Nephron (organoid): ENCODE results near the gene CCDC102B.

ENCODE experiments used
- H3K27ac Mint-ChIP-seq, 3 experiments: 2 replicates each; pipeline ENCODE4 v1.8.0; 2020; ENCODE audit warnings: mixed read lengths in 3 of 3, mild to moderate bottlenecking in 2 of 3, moderate library complexity in 1 of 3
- H3K27me3 Mint-ChIP-seq: 2 replicates; pipeline ENCODE4 v1.8.0; 2021; ENCODE audit warnings: low read depth, mild to moderate bottlenecking, moderate library complexity, mixed read lengths
- H3K36me3 Mint-ChIP-seq: 2 replicates; pipeline ENCODE4 v1.8.0; 2020; ENCODE audit warnings: low read depth, mixed read lengths
- H3K4me1 Mint-ChIP-seq: 2 replicates; pipeline ENCODE4 v1.8.0; 2020; ENCODE audit warnings: mixed read lengths
- H3K4me3 Mint-ChIP-seq, 3 experiments: 2 replicates each; pipeline ENCODE4 v1.8.0; 2020; ENCODE audit warnings: mild to moderate bottlenecking in 3 of 3, mixed read lengths in 3 of 3, moderate library complexity in 2 of 3
- H3K9me3 Mint-ChIP-seq: 2 replicates; pipeline ENCODE4 v1.8.0; 2020; ENCODE audit warnings: mixed read lengths
- CTCF ChIP-seq, 3 experiments: fragments of 200-600 bp; sonication (generic); IDR thresholded peaks; one replicate each; pipeline ENCODE4 v1.5.0; 2021; ENCODE audit warnings: antibody characterized with exemption in 3 of 3; ENCODE audit not compliant: unreplicated experiment in 3 of 3

Gene CCDC102B

DNA sequence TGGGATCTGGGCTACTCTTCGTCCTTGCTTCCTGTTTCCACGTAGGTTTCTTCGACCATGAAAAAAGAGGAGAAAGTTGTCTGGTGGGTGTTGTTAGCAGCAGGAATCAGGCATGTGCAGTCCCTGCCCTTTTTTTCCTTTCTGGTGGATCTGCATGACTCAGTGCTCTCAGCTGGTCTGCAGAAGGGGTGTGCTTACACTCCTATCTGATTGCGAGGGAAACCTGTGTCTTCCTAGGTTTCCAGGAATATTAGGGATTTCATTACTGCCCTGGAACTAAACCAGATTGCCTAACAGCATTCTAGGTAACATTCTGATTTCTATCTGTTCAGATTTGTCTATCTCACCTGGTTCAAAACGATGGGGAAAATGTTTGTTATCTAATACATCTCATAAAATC lies 174.3 kb downstream of the CCDC102B start:
- H3K4me1 Mint-ChIP-seq: no peaks in the 10 kb centered on the region
- H3K4me3 Mint-ChIP-seq: no peak overlapping the region
- no peak overlapping the region for H3K27ac Mint-ChIP-seq
- no peaks in the 10 kb centered on the region for H3K9me3 Mint-ChIP-seq
- no peaks in the 10 kb centered on the region for H3K36me3 Mint-ChIP-seq
- H3K27me3 Mint-ChIP-seq: no peaks in the 10 kb centered on the region
- no peak for TF ChIP-seq CTCF (IDR thresholded peaks at IDR 0.05; ENCODE audit: unreplicated experiment in 3 of 3)

DNA sequence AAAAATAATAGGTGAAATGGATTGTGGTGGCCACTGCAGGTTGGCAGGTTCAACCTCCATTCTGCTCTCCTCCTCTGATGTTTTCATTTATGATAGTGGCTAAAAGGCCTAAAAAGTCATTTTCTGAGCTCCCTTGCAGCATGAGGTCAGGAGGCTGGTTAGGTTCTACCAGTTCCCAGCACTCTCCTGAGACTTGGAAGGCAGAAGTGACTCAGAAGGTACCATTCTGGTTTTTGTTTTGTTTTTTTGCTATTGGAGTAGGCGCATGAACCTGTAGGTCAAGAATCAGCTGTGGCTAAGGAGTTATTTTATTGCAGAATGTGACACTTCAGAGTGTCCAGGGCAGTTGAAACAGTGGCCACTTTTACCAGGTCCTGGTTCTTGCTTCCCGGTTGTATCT lies 181.9 kb downstream of the CCDC102B start:
- H3K9me3 Mint-ChIP-seq: no peaks in the 10 kb centered on the region
- H3K27me3 Mint-ChIP-seq: no peaks in the 10 kb centered on the region
- H3K36me3 Mint-ChIP-seq: no peaks in the 10 kb centered on the region
- no peak overlapping the region for H3K4me3 Mint-ChIP-seq
- H3K27ac Mint-ChIP-seq: no peak overlapping the region
- TF ChIP-seq CTCF (IDR thresholded peaks at IDR 0.05; ENCODE audit: unreplicated experiment in 3 of 3): no peak
- no peaks in the 10 kb centered on the region for H3K4me1 Mint-ChIP-seq

- no peaks in the 10 kb centered on the region for H3K4me1 Mint-ChIP-seq
Measured at GRCh38 chr18:68983126-68983525, 185.2 kb downstream of the CCDC102B start.

DNA sequence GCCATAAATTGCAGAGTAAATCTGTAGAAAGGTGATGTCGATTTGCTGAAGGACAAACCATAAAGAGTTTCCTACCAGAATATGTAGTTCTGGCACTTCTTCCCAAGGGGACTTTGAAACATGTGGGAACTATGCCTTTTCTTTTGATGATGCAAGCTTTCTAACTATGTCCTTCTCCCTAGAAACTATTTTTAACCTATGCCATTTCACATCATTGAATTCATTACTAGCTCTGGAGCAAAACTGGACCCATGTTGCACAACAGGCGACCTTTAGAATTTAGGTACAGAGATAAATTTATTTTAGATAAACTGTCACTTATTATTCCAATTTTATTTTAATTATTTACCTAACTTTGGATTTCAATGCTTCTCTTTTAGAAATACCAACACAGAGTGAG lies 186.5 kb downstream of the CCDC102B start:
- H3K4me3 Mint-ChIP-seq: no peak overlapping the region

More at GRCh38 chr18:68983126-68983525, 185.2 kb downstream of the CCDC102B start:
- no peak overlapping the region for H3K4me3 Mint-ChIP-seq
- no peak for TF ChIP-seq CTCF (IDR thresholded peaks at IDR 0.05; ENCODE audit: unreplicated experiment in 3 of 3)
- no peaks in the 10 kb centered on the region for H3K36me3 Mint-ChIP-seq
- H3K27me3 Mint-ChIP-seq: no peaks in the 10 kb centered on the region
- no peak overlapping the region for H3K27ac Mint-ChIP-seq
- peaks cover 15% of the 10 kb centered on the region for H3K9me3 Mint-ChIP-seq

DNA sequence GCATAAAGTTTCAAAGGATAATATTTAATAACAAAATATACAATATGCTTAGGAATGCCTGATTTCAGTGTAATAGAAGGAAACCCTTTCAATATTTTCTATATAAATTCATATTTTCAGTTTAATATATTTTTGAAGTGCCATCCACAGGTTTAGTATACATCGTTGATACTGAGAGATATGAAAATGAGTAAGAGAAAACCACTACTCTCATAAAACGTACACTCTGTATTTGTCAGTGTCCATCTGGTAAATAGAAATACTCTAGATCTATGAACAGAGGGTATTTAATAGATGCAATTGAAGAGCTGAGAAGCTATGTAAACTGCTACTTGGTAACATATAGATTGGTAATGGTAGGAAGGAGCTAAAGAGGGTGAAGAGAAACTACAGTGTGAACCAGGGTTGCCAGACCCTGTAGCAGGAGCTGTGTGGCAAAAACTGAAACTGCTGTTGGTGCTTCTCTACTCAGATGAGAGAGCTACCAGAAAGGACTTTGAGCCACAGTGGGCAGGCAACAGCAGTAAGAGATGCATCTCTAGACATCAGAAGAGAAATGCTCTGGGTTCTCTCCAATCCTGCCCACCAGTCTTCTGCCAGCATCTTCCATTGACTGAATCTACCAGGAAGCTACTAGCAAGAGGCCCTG lies 187.4 kb downstream of the CCDC102B start:
- H3K9me3 Mint-ChIP-seq: peaks cover 20% of the 10 kb centered on the region
- H3K4me3 Mint-ChIP-seq: no peak overlapping the region
- H3K27me3 Mint-ChIP-seq: no peaks in the 10 kb centered on the region
- no peak for TF ChIP-seq CTCF (IDR thresholded peaks at IDR 0.05; ENCODE audit: unreplicated experiment in 3 of 3)
- H3K27ac Mint-ChIP-seq: no peak overlapping the region
- H3K36me3 Mint-ChIP-seq: no peaks in the 10 kb centered on the region
- no peaks in the 10 kb centered on the region for H3K4me1 Mint-ChIP-seq

More for the DNA sequence above, 186.5 kb downstream of the CCDC102B start:
- no peaks in the 10 kb centered on the region for H3K27me3 Mint-ChIP-seq
- no peaks in the 10 kb centered on the region for H3K4me1 Mint-ChIP-seq
- H3K9me3 Mint-ChIP-seq: peaks cover 18% of the 10 kb centered on the region
- TF ChIP-seq CTCF (IDR thresholded peaks at IDR 0.05; ENCODE audit: unreplicated experiment in 3 of 3): no peak
- no peaks in the 10 kb centered on the region for H3K36me3 Mint-ChIP-seq
- H3K27ac Mint-ChIP-seq: no peak overlapping the region

GRCh38 chr18:68991286-68991685 lies 193.4 kb downstream of the CCDC102B start:
- Mint-ChIP-seq H3K4me1 (no peaks in the 10 kb centered on the region), H3K36me3 (no peaks in the 10 kb centered on the region), H3K27ac (no peak overlapping the region), H3K4me3 (no peak overlapping the region), H3K9me3 (peaks cover 16% of the 10 kb centered on the region), H3K27me3 (no peaks in the 10 kb centered on the region)
- no peak for TF ChIP-seq CTCF (IDR thresholded peaks at IDR 0.05; ENCODE audit: unreplicated experiment in 3 of 3)
